OCI-LY1 (cell line): ENCODE results near the gene EXOC7.

ENCODE experiments used
- CTCF ChIP-seq: fragments of 200-600 bp; sonication (generic), shearing (Covaris generic); IDR thresholded peaks from 2 replicates; pipeline ENCODE4 v1.5.1; 2017; ENCODE audit warnings: mild to moderate bottlenecking, antibody characterized with exemption, low read length, moderate library complexity, mixed read lengths
- EZH2 ChIP-seq: fragments of 200-600 bp; sonication (generic), shearing (Covaris generic); IDR thresholded peaks from 2 replicates; pipeline ENCODE4 v1.8.0; 2017; ENCODE audit warnings: borderline replicate concordance, mixed run types, mild to moderate bottlenecking, antibody characterized with exemption, low read length, moderate library complexity, mixed read lengths

GRCh38 chr17:76080768-76081287 is 22.8 kb downstream of the EXOC7 start:
- no peak for TF ChIP-seq CTCF
- no peak for TF ChIP-seq EZH2
